ENCODE measurements around the gene SLC35D2.

SLC35D2 gene

DNA sequence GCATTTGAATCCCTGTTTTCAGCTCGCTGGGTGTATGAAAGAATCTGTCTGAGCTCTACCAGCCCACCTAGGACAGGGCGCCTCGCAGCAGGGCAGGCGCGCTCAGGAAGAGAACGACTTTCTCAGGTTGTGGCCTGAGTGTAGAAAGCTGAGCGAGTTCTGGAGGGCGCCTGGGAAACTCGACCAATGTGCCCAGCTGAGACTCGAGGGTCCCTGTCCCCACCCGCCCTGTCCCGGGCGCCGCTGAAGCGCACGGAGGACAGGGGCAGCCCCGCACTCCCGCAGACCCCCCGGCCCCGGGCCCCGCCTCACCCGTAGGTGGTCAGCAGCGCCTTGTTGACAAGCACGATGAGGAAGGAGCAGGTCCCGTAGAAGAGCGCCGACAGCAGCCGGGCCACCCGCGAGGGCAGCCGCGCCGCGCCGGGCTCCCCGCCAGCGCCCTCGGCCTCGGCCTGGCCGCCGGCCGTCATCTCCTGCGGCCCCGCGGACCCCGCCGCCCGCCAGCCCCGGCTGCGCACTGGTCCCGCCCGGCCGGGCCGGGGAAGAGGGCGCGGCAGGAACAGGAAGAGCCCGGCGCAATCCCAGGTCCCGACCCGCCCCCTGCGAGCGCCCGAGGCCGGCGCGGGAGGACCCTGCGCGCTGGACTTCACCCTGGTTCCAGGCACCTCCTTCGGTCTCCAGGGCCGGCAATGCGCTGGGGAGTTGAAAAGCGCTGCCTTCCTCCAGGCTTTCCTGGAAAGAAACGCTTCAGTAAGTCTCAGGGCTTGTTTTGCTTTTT, at the start of gene SLC35D2:
SLC35D2 (minus strand) TSS at position 547 of the 778 bp plus-strand sequence; CDS start at position 470, 77 bp downstream.
- TF ChIP-seq, protein P1, sequence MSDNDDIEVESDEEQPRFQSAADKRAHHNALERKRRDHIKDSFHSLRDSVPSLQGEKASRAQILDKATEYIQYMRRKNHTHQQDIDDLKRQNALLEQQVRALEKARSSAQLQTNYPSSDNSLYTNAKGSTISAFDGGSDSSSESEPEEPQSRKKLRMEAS (IDR thresholded peaks at IDR 0.05; ENCODE audit: low read depth, low read length): no peak
- TF ChIP-seq, protein P2, sequence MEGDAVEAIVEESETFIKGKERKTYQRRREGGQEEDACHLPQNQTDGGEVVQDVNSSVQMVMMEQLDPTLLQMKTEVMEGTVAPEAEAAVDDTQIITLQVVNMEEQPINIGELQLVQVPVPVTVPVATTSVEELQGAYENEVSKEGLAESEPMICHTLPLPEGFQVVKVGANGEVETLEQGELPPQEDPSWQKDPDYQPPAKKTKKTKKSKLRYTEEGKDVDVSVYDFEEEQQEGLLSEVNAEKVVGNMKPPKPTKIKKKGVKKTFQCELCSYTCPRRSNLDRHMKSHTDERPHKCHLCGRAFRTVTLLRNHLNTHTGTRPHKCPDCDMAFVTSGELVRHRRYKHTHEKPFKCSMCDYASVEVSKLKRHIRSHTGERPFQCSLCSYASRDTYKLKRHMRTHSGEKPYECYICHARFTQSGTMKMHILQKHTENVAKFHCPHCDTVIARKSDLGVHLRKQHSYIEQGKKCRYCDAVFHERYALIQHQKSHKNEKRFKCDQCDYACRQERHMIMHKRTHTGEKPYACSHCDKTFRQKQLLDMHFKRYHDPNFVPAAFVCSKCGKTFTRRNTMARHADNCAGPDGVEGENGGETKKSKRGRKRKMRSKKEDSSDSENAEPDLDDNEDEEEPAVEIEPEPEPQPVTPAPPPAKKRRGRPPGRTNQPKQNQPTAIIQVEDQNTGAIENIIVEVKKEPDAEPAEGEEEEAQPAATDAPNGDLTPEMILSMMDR (IDR thresholded peaks at IDR 0.05; ENCODE audit: low read depth, low read length): no peak
- TF ChIP-seq MYC (IDR thresholded peaks at IDR 0.05; ENCODE audit: low read depth, low read length) (no peak), POLR2A (IDR thresholded peaks at IDR 0.05; ENCODE audit: extremely low read depth, insufficient read length) (no peak)
- no peak for DNase-seq (ENCODE audit: low read depth)
- no peak within 1 kb of the TSS for H3K4me3 ChIP-seq (ENCODE audit: low read depth, low read length)

DNA sequence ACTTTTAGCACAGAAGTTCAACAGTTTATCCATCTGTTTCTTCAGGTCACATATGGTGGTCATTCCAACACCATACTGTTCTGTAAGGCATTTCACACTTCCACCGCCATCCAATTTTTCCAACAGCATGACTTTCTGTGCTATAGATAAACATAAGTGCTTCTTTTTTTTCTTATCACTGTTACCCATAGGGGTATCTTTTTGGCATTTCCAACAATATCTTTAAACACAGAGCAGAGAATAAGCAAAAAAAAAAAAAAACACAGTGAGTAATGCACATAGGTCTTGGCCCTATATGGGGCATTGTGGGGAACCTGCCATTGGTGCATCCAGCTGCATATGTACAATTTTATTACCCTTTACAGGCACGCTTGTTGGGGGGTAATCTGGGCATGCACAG, 46.9 kb upstream of the SLC35D2 start:
- TF ChIP-seq MYC (IDR thresholded peaks at IDR 0.05; ENCODE audit: low read depth, low read length) (no peak), POLR2A (IDR thresholded peaks at IDR 0.05; ENCODE audit: extremely low read depth, insufficient read length) (no peak)
- TF ChIP-seq, protein P1 (IDR thresholded peaks at IDR 0.05; ENCODE audit: low read depth, low read length): no peak
- TF ChIP-seq, protein P2 (IDR thresholded peaks at IDR 0.05; ENCODE audit: low read depth, low read length): no peak
- no peak overlapping the region for H3K4me3 ChIP-seq (ENCODE audit: low read depth, low read length)
- DNase-seq (ENCODE audit: low read depth): no peak

DNA sequence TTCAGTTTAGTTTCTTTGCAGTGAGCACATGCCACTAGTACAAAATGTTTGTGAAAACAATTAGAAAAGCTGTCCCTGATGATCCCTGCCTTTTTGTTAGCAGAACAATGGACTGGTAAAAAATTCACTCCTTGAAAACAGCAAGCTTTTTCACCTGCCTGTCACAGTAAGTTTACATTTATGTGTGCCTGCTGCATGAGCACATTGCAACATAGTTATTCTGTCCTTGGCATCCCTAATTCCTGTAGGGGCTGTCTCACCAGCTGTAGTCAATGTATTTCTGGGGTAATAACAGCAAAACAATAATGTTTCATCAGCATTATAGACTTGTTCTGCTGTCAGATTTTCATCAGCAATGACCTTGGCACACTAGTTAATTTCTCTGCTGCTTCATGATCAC, 46.2 kb upstream of the SLC35D2 start:
- TF ChIP-seq, protein P1 (IDR thresholded peaks at IDR 0.05; ENCODE audit: low read depth, low read length): no peak
- TF ChIP-seq MYC (IDR thresholded peaks at IDR 0.05; ENCODE audit: low read depth, low read length) (no peak), POLR2A (IDR thresholded peaks at IDR 0.05; ENCODE audit: extremely low read depth, insufficient read length) (no peak)
- TF ChIP-seq, protein P2 (IDR thresholded peaks at IDR 0.05; ENCODE audit: low read depth, low read length): no peak
- no peak overlapping the region for H3K4me3 ChIP-seq (ENCODE audit: low read depth, low read length)
- no peak for DNase-seq (ENCODE audit: low read depth)

DNA sequence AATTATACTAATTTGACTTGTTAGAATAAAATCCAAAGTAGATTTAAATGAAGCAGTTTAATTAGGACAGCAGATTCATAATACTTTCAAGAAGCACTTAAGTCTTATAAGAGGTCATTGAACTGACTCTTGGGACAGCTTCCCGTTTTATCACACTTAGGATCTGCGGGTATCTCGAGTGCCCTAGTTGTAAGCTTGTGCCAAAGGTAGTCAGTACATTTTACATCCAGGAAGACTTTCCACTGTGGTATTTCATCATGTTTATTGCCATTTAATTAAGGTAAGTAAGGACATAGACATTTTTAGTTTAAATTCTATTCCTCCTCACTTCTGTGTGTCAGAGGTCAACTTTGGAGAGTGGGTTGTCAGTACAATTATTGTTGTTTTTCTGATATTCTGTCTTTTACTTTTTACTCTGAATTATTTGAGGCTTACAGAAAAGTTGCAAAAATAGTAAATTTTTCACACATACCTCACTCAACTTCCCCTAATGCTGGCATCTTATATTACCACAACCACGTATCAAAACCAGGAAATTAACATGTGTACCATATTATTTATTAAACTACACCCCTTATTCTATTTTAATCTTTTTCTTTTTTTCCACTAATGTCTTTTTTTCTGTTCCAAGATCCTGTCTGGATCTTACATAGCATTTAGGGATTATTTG, 42.1 kb upstream of the SLC35D2 start:
- TF ChIP-seq POLR2A (IDR thresholded peaks at IDR 0.05; ENCODE audit: extremely low read depth, insufficient read length): no peak
- TF ChIP-seq, protein P2 (IDR thresholded peaks at IDR 0.05; ENCODE audit: low read depth, low read length): no peak
- TF ChIP-seq, protein P1 (IDR thresholded peaks at IDR 0.05; ENCODE audit: low read depth, low read length): no peak
- TF ChIP-seq MYC (IDR thresholded peaks at IDR 0.05; ENCODE audit: low read depth, low read length): no peak
- no peak for DNase-seq (ENCODE audit: low read depth)
- no peak overlapping the region for H3K4me3 ChIP-seq (ENCODE audit: low read depth, low read length)

DNA sequence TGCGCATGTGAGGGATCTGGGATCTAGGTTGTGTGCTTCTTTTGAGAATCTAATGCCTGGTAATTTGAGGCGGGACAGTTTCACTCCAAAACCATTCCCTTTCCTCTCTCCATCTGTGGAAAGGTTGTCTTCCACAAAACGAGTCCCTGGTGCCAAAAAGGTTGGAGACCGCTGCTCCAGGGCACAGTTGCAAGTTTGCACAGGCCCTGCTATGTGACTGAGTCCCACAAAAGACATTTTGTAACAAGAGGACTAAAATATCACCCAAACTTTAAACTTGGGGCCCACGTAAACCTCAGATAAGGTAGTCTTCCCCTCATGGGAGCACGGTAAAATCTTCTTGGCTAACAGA, 40.5 kb upstream of the SLC35D2 start:
- TF ChIP-seq, protein P1 (IDR thresholded peaks at IDR 0.05; ENCODE audit: low read depth, low read length): no peak
- TF ChIP-seq MYC (IDR thresholded peaks at IDR 0.05; ENCODE audit: low read depth, low read length) (no peak), POLR2A (IDR thresholded peaks at IDR 0.05; ENCODE audit: extremely low read depth, insufficient read length) (no peak)
- TF ChIP-seq, protein P2 (IDR thresholded peaks at IDR 0.05; ENCODE audit: low read depth, low read length): no peak

More for the DNA sequence above, 40.5 kb upstream of the SLC35D2 start:
- no peak overlapping the region for H3K4me3 ChIP-seq (ENCODE audit: low read depth, low read length)
- DNase-seq (ENCODE audit: low read depth): no peak
